ENCODE data around the gene CEP192. TPM values are rescaled to one million over a fixed set of nuclear protein-coding genes. Genes with fewer than 3 reads are reported as not detected.
"Not testable (repeated sequence)": the region's sequence is repeated elsewhere in the genome, so short reads cannot be mapped to it uniquely, and the experiment has no call there.

Gene CEP192, protein sequence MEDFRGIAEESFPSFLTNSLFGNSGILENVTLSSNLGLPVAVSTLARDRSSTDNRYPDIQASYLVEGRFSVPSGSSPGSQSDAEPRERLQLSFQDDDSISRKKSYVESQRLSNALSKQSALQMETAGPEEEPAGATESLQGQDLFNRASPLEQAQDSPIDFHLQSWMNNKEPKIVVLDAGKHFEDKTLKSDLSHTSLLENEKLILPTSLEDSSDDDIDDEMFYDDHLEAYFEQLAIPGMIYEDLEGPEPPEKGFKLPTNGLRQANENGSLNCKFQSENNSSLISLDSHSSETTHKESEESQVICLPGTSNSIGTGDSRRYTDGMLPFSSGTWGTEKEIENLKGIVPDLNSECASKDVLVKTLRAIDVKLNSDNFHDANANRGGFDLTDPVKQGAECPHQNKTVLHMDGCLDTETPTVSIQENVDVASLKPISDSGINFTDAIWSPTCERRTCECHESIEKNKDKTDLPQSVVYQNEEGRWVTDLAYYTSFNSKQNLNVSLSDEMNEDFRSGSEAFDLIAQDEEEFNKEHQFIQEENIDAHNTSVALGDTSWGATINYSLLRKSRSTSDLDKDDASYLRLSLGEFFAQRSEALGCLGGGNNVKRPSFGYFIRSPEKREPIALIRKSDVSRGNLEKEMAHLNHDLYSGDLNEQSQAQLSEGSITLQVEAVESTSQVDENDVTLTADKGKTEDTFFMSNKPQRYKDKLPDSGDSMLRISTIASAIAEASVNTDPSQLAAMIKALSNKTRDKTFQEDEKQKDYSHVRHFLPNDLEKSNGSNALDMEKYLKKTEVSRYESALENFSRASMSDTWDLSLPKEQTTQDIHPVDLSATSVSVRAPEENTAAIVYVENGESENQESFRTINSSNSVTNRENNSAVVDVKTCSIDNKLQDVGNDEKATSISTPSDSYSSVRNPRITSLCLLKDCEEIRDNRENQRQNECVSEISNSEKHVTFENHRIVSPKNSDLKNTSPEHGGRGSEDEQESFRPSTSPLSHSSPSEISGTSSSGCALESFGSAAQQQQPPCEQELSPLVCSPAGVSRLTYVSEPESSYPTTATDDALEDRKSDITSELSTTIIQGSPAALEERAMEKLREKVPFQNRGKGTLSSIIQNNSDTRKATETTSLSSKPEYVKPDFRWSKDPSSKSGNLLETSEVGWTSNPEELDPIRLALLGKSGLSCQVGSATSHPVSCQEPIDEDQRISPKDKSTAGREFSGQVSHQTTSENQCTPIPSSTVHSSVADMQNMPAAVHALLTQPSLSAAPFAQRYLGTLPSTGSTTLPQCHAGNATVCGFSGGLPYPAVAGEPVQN (N-terminal part only)
- 22.0 TPM for polyA plus RNA-seq (ENCODE audit: insufficient read length)

DNA sequence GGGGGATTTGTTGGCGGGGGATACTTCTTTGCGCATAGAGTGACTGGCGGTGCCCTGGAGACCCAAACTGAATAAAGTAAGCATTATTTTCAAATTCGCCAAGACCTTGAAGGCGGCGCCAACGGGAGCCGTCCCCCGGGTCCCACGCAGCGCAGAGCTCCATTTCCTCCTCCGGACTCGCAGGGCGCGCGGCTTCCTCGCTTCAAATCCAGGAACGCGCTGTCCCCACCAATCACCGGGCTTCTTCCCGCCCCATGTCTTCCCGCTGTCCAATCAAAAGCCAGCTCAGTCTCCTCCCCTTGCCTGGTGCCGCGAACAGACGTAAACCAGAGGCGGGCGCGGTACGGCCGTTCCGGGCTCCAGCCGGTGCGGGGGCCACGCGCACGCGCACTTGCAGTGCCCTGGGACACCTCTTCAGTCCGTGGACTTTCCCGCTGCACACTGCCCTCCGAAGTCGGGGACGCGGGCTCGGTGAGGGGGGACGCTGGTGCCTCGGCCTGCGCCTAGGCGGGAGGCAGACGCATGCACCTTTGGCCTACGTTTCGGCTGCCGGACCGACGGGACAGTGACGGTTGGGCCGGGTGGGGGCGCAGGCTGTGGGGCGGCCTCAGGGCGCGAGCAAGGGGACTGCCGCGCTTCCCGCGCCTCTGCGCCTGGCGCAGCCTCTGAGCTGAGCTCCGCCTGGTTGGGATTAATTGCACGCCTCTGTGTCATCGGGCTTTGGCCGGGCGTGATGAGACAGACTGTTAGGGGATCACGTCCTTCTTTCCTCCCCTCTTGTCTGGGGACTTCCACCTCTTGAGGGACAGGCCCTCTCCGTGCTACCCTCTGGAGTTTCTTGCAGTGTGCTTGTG, at the start of gene CEP192:
CEP192 (plus strand) TSS at position 396 of the 854 bp plus-strand sequence. CDS start 8,063 bp downstream, outside the sequence.
- peak; percentile 97 for DNase-seq

DNA sequence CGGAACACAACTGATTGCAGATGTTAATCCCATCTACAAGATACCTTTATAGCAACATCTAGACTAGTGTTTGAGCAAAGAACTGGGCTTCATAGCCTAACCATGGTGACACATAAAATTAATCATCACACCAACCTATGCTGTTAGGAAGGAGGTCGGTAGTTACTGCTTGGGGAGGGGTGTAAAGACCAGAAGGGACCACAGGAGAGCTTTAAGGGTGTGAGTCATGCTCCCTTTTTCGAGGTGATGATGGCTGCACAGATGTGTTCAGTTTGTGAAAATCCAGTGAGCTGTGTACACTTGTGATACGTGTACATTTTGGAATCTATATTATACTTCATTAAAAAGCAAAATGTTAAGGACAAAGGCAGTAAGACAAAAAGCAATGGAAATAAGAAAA, 47.9 kb upstream of the CEP192 start:
- DNase-seq, result no peak

DNA sequence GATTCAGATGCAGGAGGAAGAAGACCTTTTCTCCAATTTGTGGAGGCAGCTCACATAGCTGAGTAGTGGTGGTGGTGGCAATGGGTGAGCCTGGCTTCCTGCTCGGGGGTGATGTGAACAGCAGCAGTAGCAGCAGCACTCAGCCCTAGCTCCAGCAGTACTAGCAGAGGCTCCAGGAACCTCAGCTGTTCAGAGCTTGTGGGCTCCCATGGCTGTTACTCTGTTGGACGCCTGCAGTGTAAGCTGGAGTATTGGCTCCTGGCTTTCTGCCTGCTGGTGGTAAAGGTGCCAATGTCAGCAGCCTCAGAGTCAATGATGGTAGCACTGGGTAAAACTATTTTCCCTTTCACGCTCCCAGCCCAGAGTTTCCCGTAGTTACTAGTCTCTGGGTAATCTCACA, 46.5 kb upstream of the CEP192 start:
- no peak for DNase-seq

DNA sequence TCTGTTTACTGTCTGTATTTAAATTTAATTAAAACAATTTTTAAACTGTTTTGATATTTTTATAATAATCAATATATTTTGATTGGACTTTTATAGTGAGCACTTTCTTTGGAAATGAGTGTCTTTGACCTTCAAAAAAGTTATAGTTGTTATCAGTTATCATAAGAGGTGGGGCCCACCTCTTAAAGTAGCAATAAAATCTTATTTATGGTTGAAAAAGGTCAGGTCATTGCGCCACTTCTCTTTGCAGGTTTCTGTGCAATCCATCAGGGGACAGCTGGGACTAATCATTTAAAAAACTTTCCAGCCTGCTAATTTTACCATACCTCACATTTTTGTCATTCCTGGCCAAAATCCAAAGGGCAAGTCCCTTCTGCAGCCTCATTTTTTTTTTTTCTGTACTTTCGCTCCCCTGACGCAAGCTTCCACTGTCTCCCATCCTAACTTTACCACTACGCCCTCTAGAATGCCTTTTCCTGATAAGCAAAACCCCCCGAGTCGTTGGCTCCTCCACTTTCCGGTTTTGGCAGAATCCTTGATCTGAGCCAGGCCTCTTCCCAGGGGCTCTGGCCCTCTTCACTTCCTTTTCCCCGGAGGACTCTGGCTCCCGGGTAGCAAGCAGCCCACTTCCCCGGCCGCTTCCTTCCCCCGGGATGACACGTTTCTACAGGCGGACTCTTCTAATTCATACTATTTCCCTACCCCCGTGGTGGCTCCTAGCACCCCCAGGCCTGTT, 44.4 kb upstream of the CEP192 start:
- peak; percentile 39 for DNase-seq

DNA sequence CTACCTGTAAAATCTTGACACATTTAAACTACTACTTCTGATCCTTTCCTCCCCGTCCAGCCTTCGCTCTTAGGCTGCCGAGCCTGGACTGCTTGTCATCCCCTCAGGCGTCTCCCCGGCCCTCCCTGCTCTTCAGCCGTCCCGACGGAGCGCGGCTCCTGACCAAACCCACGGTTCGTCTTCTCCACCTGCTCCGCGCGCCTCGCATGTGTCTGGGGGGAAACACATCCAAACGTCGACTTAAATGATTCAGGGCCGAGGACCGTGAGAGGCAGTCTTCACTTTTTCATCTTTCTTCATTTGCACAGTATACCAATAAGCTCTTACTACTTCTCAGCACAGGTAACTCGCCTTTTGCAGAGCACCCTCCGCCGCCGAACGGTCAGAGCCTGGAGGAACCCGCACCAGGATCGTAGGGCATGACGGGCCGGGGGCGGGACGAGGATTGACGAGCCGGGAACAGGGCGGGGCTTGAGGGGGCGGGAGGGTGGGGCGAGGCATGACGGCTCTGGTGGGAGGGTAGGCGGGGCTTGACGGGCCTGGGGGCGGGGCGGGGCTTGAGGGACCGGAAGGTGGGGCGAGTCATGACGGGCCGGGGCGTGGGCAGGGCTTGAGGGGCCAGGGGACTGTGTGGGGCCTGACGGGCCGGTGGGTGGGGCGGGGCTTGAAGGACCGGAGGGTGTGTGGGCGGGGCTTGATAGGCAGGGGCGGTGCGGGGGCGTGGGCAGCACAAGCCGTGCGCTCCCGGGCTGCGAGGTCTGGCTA, 43.7 kb upstream of the CEP192 start, which contains the start of gene SEH1L:
SEH1L (plus strand) TSS at position 727 of the 765 bp plus-strand sequence. CDS start 111 bp downstream, outside the sequence.
- peak; percentile 97 for DNase-seq

DNA sequence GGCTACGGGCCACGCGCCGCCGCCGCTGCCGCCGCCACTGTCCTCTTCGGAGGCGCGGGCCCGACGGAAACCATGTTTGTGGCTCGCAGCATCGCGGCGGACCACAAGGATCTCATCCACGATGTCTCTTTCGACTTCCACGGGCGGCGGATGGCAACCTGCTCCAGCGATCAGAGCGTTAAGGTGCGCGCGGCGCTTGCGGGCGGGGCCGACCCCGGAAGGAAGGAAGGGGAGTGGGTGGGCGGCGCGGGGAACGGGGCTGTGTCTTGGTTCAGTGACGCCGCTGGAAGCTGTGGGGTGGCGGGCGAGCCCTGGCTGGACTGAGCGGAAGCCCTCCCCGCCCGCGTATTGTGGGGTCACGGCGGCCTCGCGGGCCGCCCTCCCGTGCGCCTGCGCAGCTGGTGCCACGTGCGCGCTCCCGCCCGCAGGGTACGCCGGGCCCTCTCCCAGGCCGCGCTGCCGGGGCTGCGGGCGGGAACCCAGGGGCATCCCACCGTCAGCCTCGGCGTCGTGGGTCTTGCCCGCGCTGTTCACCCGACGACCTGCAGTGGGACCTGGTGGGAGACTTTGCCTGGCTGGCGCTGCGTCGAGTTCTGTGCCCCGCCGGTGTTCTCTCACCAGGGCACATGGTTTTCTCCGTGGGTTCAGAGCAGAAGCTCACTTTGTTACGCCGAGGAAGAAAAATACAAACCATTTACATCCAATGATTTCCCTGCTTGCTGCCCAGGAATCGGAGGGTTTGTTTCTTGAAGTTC, 42.9 kb upstream of the CEP192 start:
- DNase-seq, result peak; percentile 96

DNA sequence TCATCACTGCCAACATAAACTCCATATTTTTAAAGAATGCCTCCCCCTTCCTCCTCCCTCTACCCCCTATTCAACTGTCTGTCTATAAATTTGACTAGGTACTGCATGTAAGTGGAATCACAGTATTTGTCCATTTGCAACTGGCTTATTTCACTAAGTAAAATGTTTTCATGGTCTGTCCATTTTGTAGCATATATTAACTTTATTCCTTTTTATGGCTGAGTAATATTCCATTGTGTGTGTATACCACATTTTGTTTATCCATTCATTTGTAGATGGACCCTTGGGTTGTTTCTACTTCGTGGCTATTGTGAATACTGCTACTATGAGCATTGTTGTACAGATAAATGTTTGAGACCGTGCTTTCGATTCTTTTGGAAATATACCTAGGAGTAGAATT, 32.7 kb upstream of the CEP192 start:
- no peak for DNase-seq

DNA sequence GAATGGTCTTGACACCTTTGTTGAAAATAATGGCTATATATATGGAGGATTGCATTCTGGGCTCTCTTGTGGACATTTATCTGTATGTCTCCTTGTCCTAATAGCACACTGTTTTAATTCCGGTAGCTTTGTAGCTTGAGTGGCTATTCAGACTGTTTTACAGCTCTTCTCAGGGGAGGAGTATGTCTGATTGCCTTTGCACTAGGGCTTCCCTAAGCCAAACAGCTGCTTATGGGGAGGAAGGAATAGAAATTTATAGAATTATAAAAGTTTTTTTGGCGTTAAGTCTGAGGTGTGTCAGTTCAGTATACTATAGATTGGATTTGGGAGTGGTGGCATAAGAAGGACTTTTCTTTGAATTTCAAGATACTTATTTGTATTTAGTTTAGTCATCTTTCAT, 30.8 kb upstream of the CEP192 start:
- DNase-seq, result no peak

DNA sequence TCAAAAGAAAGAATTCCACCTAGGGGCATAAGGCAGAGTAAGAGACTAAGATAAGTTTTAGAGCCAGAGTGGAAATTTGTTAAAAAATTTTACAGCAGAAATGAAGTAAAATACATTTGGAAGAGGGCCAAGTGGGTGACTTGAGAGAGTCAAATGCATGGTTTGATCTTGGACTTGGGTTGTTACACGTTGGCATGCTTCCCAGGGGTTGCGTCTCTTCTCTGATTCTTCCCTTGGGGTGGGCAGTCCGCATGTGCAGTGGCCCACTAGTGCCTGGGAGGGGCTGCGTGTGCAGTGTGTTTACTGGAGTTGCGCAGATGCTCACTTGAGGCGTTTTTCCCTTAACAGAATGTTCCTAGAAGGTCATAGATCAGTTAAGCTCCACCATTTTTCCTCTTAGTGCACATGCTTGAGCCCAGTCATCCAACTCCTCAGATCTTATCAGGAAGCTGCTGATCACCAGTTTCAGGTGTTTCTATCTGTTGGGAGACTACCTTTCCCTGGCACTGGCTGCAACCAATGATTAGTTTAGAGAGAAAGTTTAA, 30.2 kb upstream of the CEP192 start:
- no peak for DNase-seq

DNA sequence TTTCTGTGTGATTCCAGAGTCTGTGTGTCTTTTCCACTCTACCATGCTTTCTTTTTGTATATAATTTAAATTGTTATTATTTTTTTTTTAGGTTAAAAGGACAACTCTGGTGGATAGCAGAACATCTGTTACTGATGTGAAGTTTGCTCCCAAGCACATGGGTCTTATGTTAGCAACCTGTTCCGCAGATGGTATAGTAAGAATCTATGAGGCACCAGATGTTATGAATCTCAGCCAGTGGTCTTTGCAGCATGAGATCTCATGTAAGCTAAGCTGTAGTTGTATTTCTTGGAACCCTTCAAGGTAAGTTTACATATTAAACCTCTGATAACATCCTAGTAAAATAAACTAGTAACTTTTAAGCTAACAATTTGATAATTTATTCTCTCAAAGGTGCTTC, 28.1 kb upstream of the CEP192 start:
- DNase-seq, result no peak

DNA sequence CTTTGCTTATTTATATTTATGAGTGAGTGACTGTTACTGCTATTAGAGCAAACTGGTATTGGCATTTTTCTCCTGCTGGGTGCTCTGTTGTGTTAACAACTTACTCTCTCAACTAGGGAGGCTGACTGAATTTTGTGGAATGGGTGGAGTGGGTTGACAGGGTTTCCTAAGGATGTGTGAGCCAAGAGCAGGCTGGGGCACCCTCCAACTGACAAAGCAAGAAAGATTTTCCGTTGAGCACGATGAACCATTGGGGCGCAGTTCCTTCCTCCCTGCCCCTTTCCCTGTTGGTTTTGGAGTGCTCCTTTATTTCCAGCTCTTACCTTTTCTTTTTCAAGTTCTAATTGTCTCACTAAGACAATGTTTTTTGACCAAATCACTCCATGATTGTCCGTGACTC, 23.0 kb upstream of the CEP192 start:
- no peak for DNase-seq

DNA sequence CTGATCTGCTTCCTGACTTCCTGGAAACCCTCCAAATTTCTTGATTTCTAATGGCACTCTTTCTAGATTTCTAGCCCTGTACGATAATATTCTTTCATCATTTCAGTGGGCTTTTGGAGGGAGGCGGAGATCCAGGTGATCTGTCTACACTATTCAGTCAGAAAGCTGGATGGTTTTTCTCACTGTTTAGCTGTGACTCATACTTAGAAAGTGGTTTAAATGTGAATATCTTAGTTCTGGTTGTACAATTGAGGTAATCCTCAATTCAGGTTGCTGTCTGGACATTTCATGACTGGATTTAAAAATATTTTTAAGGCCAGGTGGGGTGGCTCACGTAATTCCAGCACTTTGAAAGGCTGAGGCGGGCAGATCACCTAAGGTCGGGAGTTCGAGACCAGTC, 22.5 kb upstream of the CEP192 start:
- no peak for DNase-seq

DNA sequence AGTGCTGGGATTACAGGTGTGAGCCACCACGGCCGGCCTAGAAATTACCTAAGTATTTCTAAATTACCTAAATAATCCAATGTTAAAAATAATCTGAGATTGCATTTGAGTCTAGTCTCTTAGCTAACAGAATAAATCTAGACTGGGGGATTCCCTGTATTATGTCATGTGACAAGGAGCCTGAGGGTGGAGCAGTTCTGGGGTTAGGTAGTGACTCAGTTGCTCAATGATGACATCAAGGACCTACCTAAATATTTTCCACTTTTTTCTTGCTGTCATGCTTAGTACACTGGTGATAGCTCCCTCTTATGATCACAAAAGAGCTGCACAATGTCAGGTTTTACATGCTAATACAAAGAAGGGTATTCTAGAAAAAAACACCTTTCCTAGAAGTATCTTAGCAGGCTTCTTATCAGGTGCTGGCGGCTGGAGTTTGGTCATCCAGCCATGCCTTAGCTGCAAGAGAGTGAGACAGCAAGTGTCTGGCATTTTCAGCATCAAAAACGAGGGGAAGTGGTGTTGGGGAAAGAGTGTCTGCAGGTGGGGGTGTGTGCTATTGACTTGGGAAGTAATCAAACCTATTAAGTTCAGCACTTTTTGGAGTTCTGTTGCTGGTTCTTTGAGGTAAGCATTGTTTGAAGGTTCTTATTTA, 17.5 kb upstream of the CEP192 start:
- no peak for DNase-seq

DNA sequence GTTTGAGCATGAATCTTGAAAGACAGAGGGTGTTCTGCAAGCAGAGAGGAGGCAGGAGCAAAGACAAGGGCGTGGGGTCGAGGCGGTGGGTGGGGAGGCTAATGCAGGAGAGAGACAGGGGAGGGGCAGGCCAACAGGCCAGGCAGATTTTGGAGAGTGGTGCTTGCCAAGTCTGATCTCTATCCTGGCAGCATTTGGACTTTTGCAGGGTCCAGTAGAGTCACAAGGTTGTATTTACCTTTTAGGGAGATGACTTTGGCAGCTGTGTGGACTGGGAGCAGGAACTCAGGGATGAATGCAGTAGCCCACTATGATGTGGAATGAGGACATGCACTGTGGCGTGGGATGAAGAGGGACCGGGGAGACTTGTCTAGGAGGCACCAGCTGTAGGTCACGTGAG, 15.7 kb upstream of the CEP192 start:
- no peak for DNase-seq

DNA sequence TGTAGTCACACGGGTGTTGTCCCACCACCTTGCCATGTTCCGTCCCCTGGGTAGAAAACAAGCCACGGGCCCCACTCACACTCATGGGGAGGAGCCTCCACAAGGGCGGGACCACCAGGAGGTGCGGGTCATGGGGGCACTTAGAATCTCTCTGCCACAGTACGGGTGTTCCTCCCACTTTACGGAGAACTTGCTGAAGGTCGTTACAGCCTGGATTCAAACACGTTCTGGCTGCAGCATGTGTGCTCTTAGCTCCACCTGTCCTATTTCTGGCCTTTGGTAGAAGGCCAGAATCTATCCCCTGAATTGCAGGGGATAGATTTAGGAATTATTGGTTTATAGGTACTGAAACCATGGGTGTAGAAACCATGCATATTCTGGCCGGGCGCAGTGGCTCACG, 14.9 kb upstream of the CEP192 start:
- no peak for DNase-seq

DNA sequence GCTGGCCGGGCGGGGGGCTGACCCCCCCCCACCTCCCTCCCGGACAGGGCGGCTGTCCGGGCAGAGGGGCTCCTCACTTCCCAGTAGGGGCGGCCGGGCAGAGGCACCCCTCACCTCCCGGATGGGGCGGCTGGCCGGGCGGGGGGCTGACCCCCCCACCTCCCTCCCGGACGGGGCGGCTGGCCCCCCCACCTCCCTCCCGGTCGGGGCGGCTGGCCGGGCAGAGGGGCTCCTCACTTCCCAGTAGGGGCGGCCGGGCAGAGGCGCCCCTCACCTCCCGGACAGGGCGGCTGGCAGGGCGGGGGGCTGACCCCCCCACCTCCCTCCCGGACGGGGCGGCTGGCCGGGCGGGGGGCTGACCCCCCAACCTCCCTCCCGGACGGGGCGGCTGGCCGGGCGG, 11.1 kb upstream of the CEP192 start:
- DNase-seq, result not testable (repeated sequence)

DNA sequence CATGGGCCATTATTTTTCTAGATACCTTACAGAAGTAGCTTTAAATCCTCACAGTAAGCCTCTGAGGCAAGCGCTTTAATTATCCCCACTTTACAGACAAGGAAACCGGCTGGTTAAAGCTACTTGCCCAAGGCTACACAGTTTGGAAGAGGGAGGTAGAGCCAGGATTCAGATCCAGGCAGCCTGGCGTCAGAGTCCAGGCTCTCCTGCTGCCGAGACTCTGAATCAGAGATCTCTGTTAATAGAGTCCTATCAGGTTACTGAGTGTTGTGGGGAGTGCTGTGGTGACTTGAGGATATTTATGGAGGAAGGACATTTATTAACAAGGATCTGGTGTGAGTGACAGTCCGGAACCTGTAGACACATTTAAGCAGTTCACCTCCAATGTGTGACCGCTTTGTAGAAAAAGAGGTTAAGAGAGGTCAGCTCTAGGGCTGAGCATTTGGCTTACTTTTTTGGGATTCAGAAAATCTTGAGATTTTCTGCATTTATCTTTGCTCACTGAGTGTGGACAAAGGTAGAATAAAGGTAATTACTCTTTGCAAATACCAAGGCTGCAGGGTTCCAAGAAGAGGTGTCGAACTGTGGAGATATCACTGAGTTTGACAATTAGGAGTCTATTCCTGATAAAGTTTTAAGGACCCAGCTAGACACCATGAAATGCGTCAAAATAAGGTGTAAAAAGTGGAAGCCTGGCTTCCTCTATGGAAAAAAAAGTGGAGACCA, 1.6 kb upstream of the CEP192 start:
- DNase-seq, result no peak

DNA sequence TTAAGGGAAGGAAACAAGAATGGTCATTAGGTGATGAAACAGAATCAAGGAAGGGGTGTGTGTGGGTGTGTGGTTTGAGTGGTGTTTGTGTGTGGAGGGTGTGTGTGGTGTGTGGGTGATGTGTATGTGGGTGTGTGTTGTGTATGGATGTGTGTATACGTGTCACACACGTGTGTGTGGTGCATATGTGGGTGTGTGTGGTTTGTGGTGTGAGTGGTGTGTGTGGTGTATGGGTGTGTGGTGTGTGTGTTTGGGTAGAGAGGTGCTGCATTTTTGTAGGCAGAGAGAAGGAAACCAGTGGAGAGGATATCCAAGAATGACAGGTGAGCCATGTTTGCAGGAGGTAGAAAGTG, 1.1 kb upstream of the CEP192 start:
- no peak for DNase-seq

All from hindlimb muscle (tissue), 1 donor.